HG02885 (cell line): ENCODE results near the gene DUSP6.

Source experiments
- ATAC-seq: cut with Tn5 transposase; IDR thresholded peaks from one replicate; pipeline ENCODE4 v1.9.1; 2021; ENCODE audit warnings: mild to moderate bottlenecking; ENCODE audit not compliant: unreplicated experiment, poor library complexity

The DUSP6 gene

DNA sequence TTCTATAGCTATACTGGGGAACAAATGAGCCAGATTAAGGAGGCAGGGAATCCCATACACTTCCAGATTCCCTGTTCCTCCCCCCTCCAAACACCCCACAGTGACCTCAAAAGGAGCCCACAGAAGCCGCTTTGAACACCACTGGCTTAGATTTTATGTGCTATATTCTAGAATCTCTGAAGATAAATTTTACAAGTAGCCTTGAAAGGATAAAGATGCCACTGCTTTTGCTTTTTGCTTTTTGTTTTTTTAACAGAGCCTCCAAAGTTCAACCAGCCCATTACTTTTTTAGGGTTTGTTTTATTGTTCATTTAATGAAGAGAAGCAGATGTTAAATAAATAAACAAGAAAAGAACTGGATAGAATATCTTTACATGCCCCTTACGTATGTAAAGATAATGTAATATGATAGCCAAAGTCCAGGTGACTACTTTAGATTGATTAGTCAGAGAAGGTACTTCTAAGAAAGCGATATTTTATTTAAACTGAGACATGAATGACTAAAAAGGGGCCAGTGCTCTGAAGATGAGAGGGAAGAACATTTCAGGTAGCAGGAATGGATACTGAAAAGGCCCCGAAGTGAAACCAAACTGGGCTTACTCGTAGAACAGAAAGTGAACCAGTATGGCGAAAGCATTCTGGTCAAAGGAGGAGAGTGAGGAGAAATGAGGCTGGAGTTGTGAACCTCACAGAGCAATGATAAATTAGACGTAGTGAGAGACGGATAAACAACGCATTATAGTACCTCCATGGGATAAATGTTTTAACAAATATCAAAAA is 44.6 kb downstream of the DUSP6 start:
- ATAC-seq, result no peak

DNA sequence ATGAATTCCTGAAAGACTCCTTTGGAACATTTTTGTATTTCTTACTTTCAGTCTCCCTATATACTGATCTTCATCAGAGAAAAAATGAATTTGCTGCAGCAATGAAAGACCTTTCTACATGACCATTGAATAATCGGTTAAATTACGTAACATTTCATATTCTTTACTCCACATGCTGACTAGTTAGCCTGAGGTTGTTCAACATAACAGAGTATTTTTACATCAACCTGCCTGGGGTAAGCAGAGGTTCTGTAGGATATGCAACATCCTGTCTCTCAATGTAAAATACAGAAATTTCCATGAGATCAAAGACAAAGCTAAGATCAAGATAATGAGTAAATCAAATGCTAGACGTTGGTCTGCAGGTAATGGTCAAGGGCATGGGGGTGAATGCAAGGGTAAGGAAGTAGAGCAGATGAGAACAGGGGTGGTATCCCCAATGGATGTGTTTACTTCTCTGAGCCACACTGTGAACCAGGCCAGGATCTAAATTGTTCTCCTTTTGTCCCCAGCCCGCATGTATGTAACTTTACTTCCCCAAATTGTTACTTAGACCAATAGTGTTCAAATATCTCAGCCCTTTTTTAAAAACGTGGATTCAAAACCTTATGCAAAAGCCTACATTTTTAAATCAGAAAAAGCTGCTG is 45.4 kb downstream of the DUSP6 start:
- no peak for ATAC-seq

DNA sequence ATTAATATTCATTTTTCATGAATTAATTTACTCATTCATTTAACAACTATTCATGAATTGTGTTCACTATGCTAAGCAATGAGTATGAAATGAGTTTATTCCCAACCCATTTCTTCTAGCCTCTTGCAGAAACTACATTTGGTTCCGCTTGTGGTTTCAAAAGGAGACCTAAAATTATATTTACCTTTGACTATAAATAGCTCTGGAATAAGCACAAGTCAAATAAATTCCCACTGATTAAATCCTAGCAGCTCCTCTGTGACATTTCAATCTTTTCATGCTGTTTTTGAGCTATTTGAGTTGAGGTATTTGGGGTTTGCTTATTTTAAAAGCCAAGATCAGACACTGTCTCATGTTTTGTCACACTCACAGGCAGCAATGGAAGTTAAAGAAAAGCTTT is 46.9 kb downstream of the DUSP6 start:
- no peak for ATAC-seq

DNA sequence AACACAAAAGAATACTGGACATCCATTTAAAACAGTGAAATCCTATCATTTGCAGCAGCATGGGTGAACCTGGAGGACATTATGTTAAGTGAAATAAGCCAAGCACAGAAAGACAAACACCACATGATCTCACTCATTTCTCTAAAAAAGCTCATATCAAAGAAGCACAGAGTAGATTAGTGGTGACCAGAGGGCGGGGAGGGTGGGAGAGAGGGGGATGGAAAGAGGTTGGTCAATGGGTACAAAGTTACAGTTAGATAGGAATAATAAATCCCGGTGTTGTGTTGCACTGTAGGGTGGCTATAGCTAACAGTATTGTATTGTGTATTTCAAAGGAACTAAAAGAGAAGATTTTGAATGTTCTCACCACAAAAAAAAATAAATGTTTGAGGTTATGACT is 52.4 kb downstream of the DUSP6 start:
- ATAC-seq, result no peak

DNA sequence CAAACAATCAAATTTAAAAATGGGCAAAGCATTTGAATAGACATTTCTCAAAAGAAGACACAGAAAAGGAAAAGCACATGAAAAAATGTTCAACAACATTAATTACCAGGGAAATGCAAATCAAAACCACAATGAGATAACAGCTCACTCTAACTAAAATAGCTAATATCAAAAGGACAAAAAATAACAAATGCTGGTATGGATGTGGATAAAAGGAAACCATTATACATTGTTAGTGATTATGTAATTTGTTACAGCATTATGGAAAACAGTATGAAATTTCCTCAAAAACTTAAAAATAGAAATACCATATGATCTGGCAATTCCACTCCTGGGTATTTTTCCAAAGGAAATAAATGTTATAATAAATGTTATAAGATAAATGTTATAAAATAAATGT is 52.9 kb downstream of the DUSP6 start:
- ATAC-seq, result no peak
